ENCODE data around the gene HRAS.

DNA sequence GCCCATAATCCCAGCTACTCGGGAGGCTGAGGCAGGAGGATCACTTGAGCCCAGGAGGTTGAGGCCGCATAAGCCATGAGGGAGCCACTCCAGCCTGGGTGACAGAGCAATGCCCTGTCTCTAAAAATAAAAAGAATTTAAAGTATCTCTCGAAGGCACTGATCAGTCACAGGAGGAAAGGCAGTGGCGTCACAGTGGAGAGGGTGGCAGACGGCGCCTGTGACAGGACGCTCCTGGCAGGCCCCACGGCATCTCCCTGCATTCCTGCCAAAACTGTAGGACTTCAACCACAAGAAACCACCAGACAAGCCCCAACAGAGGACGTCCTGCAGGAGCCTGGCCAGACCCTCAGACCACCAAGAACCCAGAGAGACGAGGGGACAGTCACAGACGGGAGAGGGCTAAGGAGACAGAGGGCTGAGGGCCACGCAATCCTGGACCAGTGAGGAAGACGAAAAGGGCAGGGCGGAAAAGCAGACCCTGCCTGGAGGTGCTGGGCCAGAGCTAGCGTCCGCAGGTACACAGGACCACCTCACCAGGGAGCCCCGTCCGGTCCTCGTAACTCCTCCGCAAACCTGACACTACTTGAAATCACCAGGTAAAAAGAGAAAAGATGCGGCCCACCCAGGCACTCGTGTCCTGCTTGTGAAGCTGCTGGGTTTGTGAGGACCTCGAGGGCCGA is 34.2 kb downstream of the HRAS start:
- TF ChIP-seq, protein P1, sequence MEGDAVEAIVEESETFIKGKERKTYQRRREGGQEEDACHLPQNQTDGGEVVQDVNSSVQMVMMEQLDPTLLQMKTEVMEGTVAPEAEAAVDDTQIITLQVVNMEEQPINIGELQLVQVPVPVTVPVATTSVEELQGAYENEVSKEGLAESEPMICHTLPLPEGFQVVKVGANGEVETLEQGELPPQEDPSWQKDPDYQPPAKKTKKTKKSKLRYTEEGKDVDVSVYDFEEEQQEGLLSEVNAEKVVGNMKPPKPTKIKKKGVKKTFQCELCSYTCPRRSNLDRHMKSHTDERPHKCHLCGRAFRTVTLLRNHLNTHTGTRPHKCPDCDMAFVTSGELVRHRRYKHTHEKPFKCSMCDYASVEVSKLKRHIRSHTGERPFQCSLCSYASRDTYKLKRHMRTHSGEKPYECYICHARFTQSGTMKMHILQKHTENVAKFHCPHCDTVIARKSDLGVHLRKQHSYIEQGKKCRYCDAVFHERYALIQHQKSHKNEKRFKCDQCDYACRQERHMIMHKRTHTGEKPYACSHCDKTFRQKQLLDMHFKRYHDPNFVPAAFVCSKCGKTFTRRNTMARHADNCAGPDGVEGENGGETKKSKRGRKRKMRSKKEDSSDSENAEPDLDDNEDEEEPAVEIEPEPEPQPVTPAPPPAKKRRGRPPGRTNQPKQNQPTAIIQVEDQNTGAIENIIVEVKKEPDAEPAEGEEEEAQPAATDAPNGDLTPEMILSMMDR (conservative IDR thresholded peaks at IDR 0.05 in 1 of 2, IDR thresholded peaks at IDR 0.05 in 1 of 2; ENCODE audit: extremely low read depth in 1 of 2, insufficient read depth in 1 of 2, low read depth in 1 of 2, low read length in 2 of 2), result no peak
- TF ChIP-seq EZH2 (IDR thresholded peaks at IDR 0.05; ENCODE audit: borderline replicate concordance, low read length), result no peak

Measured in mammary epithelial cell (primary cell).